NCI-H1105 (cell line): ENCODE results near the gene SFRP4.
"Not testable (repeated sequence)": the region's sequence is repeated elsewhere in the genome, so short reads cannot be mapped to it uniquely, and the experiment has no call there.

Experiments
- DNase-seq: peaks from one replicate; lab custom pipeline; 2025; lab: John Stamatoyannopoulos, UW

Gene SFRP4

GRCh38 chr7:37916673-37917660 lies at the start of gene SFRP4:
Gene SFRP4 (minus strand): TSS chr7:37916817. CDS start chr7:37916537, 280 bp downstream.
- peak; percentile 45 for DNase-seq

GRCh38 chr7:37964196-37964595 lies 47.6 kb upstream of the SFRP4 start:
- no peak for DNase-seq

GRCh38 chr7:37961251-37961650 lies 44.6 kb upstream of the SFRP4 start:
- DNase-seq = no peak

- no peak for DNase-seq
These were observed 43.9 kb upstream of the SFRP4 start for GRCh38 chr7:37960483-37960882.

- no peak for DNase-seq
These were observed 40.8 kb upstream of the SFRP4 start for GRCh38 chr7:37957221-37957970.

- DNase-seq = no peak
These were observed 40.2 kb upstream of the SFRP4 start for GRCh38 chr7:37956791-37957190.

- DNase-seq = not testable (repeated sequence)
These were observed 37.6 kb upstream of the SFRP4 start for GRCh38 chr7:37954217-37954616.

GRCh38 chr7:37952240-37952639 lies 35.6 kb upstream of the SFRP4 start:
- no peak for DNase-seq

GRCh38 chr7:37947941-37948210 lies 31.3 kb upstream of the SFRP4 start:
- no peak for DNase-seq

GRCh38 chr7:37947138-37947940 lies 30.7 kb upstream of the SFRP4 start:
- no peak for DNase-seq

- DNase-seq = no peak
These were observed 28.7 kb upstream of the SFRP4 start for GRCh38 chr7:37945336-37945735.

GRCh38 chr7:37944737-37945054 lies 28.1 kb upstream of the SFRP4 start:
- DNase-seq = no peak

- DNase-seq = no peak
These were observed 27.5 kb upstream of the SFRP4 start for GRCh38 chr7:37943905-37944736.

GRCh38 chr7:37942934-37943610 lies 26.5 kb upstream of the SFRP4 start:
- no peak for DNase-seq

GRCh38 chr7:37933018-37933566 lies 16.5 kb upstream of the SFRP4 start:
- no peak for DNase-seq

GRCh38 chr7:37932543-37932942 lies 15.9 kb upstream of the SFRP4 start:
- no peak for DNase-seq

- DNase-seq = no peak
These were observed 13.8 kb upstream of the SFRP4 start for GRCh38 chr7:37930226-37930948.

GRCh38 chr7:37928878-37929277 lies 12.3 kb upstream of the SFRP4 start:
- no peak for DNase-seq

- no peak for DNase-seq
These were observed 11.3 kb upstream of the SFRP4 start for GRCh38 chr7:37927773-37928444.
